ENCODE measurements around the gene LBR. TPM values are rescaled to one million over a fixed set of nuclear protein-coding genes. Genes with fewer than 3 reads are reported as not detected.

Gene LBR
- total RNA-seq, 2 donors from 2014 or later: 52.4 to 61.3 TPM

- DNase-seq (ENCODE audit: low spot score): peak; percentile 97
- intact Hi-C loops (cut with DNase I): no loop called here
Measured at GRCh38 chr1:225428068-225428880, 436 bp upstream of the LBR start.

- intact Hi-C loops (cut with DNase I): no loop called here
Measured at GRCh38 chr1:225426395-225427234, 1.2 kb downstream of the LBR start.

GRCh38 chr1:225425201-225425786, 2.5 kb downstream of the LBR start:
- DNase-seq (ENCODE audit: low spot score): no peak
- intact Hi-C loops (cut with DNase I): no loop called here

More at GRCh38 chr1:225426395-225427234, 1.2 kb downstream of the LBR start:
- no peak for DNase-seq (ENCODE audit: low spot score)

- intact Hi-C loops (cut with DNase I): no loop called here
Measured at GRCh38 chr1:225424562-225425200, 3.2 kb downstream of the LBR start.

GRCh38 chr1:225423518-225423855, 4.4 kb downstream of the LBR start:
- intact Hi-C loops (cut with DNase I): no loop called here

More at GRCh38 chr1:225424562-225425200, 3.2 kb downstream of the LBR start:
- no peak for DNase-seq (ENCODE audit: low spot score)

GRCh38 chr1:225422795-225423517, 4.9 kb downstream of the LBR start:
- DNase-seq (ENCODE audit: low spot score): no peak
- intact Hi-C loops (cut with DNase I): no loop called here

More at GRCh38 chr1:225423518-225423855, 4.4 kb downstream of the LBR start:
- no peak for DNase-seq (ENCODE audit: low spot score)

- intact Hi-C loops (cut with DNase I): no loop called here
- no peak for DNase-seq (ENCODE audit: low spot score)
Measured at GRCh38 chr1:225422031-225422605, 5.7 kb downstream of the LBR start.

- no peak for DNase-seq (ENCODE audit: low spot score)
- intact Hi-C loops (cut with DNase I): no loop called here
Measured at GRCh38 chr1:225418598-225418997, 9.2 kb downstream of the LBR start.

GRCh38 chr1:225418059-225418458, 9.8 kb downstream of the LBR start:
- intact Hi-C loops (cut with DNase I): no loop called here
- DNase-seq (ENCODE audit: low spot score): no peak

GRCh38 chr1:225415967-225416745, 11.7 kb downstream of the LBR start:
- DNase-seq (ENCODE audit: low spot score): no peak
- intact Hi-C loops (cut with DNase I): no loop called here

GRCh38 chr1:225415307-225415706, 12.5 kb downstream of the LBR start:
- intact Hi-C loops (cut with DNase I): no loop called here
- DNase-seq (ENCODE audit: low spot score): no peak

GRCh38 chr1:225413708-225414375, 14.0 kb downstream of the LBR start:
- no peak for DNase-seq (ENCODE audit: low spot score)
- intact Hi-C loops (cut with DNase I): no loop called here

GRCh38 chr1:225412803-225413351, 15.0 kb downstream of the LBR start:
- intact Hi-C loops (cut with DNase I): no loop called here
- DNase-seq (ENCODE audit: low spot score): no peak

GRCh38 chr1:225412321-225412720, 15.5 kb downstream of the LBR start:
- no peak for DNase-seq (ENCODE audit: low spot score)
- intact Hi-C loops (cut with DNase I): no loop called here

- DNase-seq (ENCODE audit: low spot score): no peak
- intact Hi-C loops (cut with DNase I): no loop called here
Measured at GRCh38 chr1:225410036-225410435, 17.8 kb downstream of the LBR start.

- intact Hi-C loops (cut with DNase I): no loop called here
- DNase-seq (ENCODE audit: low spot score): no peak
Measured at GRCh38 chr1:225409051-225409450, 18.8 kb downstream of the LBR start.

GRCh38 chr1:225408249-225408648, 19.6 kb downstream of the LBR start:
- DNase-seq (ENCODE audit: low spot score): no peak
- intact Hi-C loops (cut with DNase I): no loop called here
